HG03571 (cell line): Measurements from ENCODE around the gene SELENBP1.

Source experiments
- ATAC-seq: cut with Tn5 transposase; IDR thresholded peaks from one replicate; pipeline ENCODE4 v1.9.1; 2021; ENCODE audit not compliant: unreplicated experiment

SELENBP1 gene

DNA sequence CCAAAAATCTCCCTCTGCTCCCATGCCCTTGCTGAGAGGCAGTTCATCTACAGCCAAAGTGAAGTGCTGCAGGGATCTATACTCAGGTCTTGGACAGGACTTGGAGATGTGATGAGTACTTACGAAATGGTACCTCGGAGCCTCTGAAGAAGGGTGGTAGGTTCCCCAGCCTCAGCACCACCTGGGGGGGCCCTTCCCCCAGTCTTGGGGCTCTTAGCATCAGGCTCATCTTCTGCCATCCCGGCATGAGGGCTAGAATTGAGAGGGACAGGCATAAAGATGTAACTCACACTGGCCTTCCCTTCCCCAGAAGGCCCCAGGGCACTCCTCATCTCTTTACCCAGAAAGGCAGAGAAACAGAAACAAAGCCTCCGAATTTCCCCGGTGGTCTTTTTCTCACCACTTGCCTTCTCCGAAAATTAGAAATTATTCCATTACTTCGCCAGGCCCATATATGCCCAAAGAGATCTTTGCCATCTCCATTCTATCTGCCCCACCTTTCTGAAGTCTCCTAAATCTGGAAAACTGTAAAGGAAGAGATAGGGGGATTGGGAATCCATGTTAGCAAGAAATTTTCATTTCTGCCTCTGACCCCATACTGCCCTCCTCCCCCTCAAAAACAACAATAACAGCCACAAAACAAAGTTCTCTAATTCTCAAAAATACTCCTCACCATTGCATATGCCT lies 26.3 kb downstream of the SELENBP1 start:
- ATAC-seq: no peak

DNA sequence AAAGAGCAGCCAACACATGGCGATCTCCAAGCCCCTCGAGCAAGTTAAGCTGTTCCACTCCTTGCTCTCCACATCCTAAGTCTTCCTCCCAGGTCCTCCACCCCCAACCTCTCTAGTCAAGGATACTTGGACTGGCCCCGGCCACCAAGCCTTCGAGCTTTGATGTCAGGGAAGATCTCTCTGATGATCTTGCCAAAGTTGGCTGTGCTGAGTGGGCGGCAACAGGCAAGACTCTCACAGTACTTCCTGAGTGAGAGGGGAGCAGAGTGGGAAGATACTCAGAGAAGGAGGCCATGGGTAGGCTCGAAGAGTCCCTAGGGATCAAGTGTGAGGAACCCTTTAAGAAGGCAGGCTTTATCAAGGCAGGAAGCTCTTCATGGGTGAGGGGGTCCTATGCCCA lies 28.2 kb downstream of the SELENBP1 start:
- ATAC-seq: no peak

DNA sequence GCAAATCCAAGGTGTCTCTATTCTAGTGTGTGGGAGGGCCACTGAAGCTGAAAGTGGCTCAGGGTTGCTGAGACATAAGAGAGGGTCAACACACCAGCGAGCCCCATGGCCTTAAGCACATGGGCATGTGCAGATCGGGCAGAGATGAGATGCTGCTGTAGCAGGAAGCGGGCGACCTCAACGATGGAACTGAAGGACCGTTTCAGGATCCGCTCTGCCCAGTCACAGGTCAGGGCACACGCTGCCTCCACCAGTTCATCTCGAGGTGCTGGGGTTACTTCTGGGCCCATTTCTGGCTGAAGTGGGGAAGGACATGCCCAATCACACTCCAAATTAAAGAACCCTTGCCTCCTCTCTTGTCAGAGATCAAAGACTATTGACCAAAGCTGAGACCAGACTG lies 28.9 kb downstream of the SELENBP1 start:
- no peak for ATAC-seq

DNA sequence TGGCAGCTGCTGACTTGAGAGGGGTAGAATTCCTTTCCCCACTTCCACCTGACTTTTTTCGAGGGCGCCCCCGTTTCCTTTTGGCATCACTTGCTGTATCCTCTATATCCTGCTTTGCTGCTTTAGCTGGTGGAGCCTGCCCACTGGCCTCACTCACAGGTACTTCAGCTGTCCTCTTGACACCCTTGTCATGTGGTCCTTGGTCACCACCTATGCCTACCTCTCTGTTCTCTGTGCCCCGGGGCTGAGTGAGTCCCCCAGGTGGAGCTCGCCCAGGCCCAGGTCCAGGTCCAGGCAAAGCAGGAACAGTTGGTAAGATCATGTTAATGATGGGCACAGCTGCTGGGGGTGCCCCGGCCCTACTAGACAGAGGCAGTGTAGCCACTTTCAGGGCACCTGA lies 29.9 kb downstream of the SELENBP1 start:
- ATAC-seq: no peak

DNA sequence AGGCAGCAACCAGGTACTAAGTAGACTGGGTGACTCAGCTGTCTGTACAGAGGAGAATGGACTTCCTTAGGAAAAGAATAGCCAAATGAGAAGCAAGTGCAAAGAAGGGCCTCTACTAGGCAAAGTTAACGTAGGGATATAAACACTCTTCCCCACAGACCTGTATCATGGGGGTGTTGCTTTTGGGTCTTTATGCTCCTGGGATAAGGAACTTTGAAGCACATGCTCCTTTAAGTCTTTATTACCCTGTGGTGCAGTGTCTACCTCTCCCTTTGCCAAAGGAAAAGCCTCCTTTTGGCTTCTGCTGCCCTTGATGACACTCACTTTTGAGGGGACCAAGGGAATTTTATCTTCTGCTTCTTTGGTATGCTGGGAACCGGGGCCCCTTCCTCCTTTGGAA lies 30.5 kb downstream of the SELENBP1 start:
- ATAC-seq: no peak

DNA sequence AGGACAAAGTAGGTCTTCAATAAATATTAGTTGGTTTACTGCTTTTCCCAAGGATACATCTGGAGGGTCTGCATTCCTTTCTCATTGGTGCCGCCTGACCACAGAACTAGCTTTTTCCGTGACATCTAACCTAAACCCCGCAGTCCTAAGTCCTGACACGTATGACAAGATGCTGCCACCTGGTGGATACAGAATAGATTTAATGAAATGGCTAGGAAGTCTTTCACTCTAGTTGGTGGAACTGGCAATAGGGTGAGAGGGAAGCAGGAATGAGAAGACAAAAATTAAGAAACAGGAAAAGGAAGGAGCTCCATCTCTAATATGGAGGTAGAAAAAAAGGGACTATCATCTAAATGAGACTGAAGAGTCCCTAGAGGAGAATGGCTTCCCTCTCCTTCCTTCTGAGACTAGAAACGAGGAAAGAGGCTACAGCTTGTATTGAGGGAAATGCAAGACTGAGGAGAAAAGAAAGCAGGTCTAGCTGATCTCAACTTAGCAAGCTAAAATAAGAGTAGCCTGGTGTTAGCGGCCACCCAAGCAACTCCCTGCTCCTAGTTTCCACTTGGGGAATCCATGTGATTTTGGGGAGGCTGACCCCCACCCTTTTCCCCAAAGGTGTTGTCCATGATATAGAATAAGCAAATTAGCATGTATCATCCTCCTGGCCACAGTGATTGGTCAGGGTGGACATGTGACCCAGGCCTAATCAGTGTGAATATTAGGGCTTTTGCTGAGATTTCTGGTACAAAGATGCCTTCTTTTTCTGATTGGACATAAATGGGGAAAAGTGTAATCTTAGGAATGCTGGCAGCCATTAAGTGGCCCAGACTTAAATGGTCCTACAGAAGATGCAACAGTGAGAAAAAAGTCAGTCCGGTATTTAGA lies 31.4 kb downstream of the SELENBP1 start:
- ATAC-seq: no peak

DNA sequence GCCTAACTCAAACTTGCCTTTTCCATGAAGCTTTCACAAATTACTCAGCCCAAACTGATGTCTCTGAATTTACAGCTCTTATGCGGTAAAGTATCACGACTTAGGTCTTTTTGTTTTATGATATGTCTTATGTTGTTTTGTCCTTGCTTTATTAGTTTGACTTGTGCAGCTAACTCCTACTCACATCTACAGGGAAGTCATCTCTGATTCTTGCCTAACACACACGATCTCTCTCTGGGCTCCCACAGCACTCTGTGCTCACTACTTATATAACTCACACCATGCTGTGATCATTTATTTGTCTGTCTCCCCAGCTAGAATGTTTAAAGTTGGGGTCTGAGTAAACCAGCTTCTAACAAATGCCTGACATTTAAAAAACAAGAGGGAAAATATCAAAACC lies 35.9 kb downstream of the SELENBP1 start:
- ATAC-seq: no peak

DNA sequence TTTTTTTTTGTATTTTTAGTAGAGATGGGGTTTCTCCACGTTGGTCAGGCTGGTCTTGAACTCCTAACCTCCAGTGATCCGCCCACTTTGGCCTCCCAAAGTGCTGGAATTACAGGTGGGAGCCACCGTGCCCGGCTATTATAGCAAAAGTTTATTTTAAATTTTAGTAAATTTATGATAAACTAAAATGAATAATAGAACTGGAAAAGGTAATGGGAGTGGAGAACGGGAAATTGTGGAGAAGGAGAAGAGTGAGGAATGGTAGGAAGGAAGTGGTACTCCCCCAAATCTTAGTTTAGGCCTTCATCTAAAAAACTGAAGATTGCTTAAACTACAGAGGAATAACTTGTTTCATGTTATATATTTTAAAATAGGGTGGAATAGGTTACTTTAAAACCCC lies 37.7 kb downstream of the SELENBP1 start:
- ATAC-seq: no peak

DNA sequence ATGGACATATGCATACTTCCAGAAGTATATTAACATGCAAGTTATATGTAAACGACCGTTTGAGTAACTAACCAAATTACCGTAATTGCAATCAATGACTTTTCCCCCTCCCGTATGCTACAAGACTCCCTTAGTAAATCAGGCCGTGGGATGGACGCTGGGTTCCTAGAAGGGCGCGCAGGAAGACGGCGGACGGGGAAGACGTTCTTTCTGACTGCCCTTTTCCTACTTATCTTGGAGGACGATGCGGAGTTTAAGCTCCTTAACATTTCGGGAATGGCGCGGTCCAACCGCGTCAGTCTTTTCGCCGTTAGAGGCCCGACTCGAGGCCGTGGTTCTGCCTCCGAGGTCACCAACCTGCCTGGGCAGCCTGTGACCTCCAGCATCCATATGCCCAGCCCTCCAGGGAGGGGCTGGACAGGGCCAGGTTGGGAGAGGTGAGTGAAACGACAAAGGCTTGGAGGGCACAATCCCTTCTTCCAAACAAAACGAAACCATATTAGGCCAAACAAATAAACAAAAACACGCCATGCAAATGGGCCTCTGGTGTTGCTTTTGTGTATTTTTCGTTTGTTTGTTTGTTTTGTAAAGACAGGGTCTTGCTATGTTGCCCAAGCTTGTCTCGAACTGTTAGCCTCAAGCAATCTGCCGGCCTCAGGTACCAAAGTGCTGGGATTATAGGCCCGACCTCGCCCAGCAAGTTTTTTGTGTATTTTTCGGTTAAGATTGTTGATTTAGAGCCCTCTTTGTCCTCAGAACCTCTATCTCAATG lies 44.4 kb downstream of the SELENBP1 start:
- peak; percentile 17 for ATAC-seq

DNA sequence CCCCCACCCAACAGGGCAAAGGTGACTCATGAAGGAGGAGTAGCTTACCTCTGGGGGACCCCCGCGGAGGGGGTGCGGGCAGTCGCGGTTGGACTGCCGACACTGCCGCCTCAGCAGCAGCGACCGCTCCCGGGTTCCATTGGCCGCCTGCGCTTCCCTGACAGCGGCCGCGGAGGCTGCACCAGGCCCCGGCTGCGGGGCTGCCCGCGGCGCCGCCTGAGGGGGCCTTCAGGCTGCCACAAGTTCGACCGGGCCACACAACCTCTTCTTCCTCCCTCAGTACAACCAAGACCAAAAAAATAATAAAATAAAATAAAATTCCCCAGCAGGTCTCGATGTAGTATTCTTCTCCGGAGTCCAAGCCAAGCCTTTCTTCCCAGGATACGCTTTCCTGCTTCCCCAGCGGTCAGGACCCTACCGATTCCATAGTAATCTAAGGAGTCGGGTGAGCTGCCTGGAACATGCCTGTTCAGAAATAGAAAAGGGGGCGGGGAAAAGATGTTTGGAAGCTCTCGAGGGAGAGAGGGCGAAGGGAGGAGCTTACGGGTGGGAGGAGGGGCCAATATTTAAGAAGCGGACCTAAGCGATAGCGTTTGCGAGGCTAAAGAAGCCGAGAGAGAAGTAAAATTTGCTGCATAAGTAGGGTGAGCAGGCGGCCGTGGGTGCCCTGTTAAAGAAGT lies 45.1 kb downstream of the SELENBP1 start, which contains the start of gene PI4KB:
PI4KB (minus strand) TSS at position 194 of the 680 bp plus-strand sequence. CDS start 10,935 bp downstream, outside the sequence.
- ATAC-seq: peak; percentile 81

DNA sequence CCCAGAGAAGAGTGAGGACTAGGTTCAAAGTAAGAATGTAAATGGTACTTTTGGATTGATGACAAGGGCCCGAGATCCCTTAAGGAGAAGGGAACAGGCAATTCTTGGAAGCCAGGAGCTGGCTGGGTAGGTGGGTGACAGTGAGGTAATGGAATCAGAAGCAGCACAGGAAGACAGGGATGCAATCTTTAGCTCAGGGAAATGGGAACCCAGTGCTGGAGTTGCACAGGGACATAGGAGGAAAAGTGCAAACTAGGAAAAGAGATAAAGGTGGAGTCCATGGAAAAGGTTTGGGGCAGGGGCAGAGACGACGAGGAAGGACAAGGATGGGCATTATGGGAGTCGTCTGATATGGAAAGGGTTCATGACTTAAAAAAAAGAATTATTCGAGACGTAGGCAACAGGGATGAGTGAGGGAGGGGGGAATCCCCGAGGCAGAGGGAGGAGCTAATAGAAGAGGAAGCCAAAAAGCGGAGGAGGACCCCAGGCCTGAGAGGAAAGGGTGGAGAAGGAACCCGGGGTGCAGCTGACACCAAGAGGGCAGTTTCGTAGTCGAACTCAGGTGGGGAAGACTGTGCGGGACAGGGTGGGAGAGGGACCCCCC lies 45.8 kb downstream of the SELENBP1 start:
- peak; percentile 32 for ATAC-seq

DNA sequence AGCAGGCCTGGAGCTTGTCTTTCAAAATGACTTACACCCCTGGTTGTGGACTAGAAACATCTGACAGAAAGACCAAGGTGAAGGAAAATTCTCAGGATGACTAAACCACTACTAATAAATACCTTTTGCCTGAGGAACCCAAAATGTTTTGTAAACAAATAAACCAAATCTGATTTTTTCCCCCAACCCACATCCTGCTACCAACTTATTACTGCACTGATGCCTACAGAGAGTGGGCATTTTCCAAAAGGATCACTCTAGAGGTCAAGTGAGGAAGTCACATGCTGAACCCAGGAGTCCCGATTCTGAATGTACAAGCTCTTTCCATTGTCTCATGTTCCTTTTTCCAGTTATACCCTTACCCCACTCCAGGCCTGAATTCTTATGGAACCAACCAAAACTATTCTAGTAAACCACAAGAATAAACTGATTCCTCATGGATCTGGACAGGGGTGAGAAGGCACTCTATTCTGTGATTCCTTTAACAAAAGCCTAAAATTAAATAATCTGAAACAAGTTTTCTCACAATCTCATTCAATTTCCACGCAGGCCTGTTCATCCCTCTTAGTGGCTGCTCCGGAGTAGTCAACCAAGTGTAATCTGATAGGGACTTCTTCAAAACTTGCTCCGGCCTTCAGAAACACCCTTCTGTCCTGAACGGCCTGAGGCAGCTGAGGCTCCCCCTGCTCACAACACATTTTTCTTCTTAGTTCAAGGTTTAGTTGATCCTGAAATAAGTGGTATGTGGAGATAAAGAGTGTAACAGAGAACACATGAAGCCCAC lies 46.7 kb downstream of the SELENBP1 start:
- no peak for ATAC-seq

DNA sequence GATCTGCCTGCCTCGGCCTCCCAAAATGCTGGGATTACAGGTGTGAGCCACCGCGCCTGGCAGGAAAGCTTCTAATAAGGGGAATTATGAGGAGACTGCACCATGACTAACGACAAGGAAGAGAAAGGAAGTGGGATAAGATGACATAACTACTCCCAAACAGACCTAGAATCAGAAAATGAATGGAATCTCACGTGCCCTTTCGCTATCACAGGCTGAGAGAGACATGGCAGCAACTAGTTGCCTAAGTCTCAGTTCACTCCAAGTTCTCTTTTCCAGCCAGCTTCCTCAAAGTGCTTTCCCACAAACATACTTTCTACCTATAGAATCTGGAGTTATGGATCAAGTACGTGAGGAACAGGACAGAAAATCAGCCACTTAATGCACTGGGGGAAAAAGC lies 47.3 kb downstream of the SELENBP1 start:
- no peak for ATAC-seq

DNA sequence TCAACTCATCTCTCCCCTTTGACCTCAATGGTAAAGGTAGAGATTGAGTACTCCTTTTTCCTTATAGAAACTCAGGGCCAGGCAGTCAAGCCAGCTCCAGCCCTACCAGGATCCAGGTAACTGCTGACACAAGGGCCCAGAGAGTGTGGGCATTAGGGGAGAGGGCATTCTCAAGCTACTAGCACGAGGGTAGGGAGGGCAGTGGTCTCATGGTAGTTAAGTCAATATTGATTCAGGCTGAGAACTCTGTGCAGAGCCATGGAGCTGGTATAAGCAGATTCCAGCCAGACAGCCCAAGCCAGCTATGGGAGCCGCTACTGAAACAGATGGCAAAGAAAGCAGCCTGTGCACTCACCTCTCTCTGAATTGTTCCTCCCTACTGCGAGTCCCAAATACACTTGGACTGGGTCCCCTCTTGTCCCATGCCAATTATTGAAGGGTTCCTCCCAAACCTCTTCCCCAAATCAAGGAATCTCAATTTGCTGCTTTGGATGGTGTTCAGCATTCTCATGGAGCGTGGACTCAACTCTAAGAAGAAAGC lies 48.0 kb downstream of the SELENBP1 start:
- ATAC-seq: no peak

DNA sequence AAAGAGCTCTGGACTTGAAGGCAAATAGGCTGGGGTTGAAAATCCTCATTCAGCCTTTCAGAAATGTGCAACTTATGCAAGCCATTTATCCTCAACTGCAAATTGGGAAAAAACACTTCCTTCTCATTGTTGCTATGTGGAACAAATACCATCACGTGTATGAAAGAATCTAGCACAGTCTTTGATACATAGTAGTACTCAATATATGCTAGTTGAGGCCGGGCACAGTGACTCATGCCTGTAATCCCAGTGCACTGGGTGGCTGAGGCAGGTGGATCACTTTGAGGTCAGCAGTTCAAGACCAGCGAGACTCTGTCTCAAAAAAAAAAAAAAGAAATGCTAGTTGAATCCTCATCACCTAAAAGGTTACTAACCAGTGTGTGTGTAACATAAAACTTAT lies 53.5 kb downstream of the SELENBP1 start:
- ATAC-seq: no peak

DNA sequence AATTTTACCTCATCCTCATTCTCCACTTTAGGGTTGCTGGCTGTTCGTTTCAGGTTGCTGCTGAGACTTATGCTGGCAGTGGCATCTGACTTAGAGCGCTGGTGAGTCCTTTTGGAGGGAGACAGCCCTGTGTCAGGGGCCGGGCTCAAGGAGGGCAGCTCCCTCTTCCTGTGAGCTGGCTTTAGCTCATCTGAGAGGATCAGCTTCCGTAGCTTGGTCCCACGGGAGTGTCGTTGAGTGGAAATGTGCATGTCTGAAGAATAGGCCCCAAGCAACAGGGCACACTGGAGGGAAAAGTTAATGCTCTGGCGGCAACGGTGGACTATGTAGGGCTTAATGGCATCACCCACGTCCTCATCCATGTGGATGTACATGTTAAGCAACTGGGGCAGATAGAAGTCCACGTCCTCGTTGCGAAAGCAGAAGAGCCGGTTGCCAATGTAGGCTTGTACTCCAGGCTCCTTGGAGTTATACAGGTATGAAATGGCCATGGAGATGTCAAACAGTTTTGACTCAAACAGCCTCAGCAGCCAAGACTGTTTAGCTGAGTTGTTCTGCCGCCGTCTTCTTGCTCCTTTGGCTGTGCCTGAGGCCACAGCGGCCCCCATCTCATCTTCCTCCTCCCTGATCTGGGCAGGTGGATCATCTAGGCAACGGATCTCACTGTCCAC lies 56.8 kb downstream of the SELENBP1 start:
- ATAC-seq: no peak
